HTERT RPE-1 (cell line): ENCODE measurements around the gene SAMD10.
"Not testable (repeated sequence)": the region's sequence is repeated elsewhere in the genome, so short reads cannot be mapped to it uniquely, and the experiment has no call there.

Experiments
- in situ Hi-C: fragments of 300-500 bp; cut with MboI; formaldehyde crosslinking; loops from 4 replicates; pipeline ENCODE4 v1.14.3; 2020; ENCODE audit warnings: low sequenced_read_pairs

The SAMD10 gene

DNA sequence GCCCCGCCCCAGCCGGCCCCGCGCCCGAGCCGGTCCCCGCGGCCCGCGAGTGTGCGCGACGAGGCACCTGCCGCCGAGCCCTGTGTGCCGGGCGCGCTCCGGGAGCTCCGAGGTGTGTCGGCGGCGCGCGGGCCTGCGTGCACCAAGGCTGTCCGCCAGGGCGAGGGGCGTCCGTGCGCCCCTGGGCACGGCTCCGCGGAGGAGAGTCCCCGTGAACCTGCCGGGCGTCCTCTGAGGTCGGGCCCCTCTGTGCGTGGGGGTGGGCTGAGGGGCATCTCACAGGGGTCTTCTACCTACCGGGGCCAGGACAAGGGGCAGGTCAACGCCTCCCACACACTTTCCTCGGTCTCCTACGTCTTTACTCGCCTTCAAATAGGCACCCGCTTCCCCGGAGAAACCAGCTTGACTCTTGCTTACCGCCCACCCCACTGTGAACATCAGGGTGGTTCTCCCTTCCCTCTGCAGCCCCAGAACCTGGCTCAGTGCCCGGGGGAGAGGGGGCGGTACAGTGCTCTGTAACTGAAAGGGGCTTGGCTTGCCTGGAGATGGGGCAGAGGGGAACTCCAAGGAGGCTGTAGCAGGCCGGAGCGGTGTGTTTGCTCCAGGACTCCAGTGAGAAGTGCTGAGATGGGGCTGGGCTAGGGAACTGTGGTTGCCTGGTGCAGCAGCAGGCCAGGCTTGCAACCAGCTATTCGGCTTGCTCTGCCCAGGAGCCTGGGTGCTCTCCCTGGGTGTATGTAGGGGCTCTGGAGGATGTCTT lies at the start of gene SAMD10:
Gene SAMD10 (minus strand): TSS at position 86 of the 760 bp plus-strand sequence. CDS start 175 bp downstream, outside the sequence.
- in situ Hi-C loops, result no loop called here

DNA sequence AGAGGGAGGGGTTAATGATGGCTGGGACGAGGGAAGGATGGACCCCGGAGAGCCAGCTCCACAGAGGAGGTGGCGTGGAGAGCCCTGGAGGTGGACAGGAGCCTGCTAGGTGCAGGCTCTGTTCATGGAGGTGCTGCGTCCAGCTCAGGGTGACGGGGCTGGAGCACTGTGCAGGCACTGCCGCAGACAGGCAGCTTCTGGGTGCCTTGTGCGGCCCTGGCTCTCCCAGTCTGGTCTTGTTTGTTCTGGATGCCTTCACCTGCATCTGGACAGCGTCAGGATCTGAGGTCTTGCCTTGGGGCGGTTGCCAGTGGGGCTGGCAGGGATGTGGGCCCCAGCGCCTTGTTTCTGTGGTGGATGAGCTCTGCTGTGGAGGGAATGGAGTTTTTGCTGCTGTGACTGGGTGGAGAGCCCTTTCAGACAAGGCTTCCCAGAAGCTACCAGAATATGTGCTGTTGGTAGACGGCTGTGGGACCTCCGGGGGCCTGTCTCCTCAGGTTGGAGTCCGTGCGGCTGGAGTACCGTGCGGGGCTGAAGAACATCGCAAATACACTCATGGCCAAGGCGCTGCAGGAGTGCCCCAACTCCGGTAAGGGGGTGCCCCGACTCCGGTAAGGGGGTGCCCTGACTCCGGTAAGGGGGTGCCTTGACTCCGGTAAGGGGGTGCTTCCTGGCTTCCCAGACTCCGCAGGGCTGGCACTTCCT lies 48.7 kb upstream of the SAMD10 start:
- in situ Hi-C loops, result no loop called here

DNA sequence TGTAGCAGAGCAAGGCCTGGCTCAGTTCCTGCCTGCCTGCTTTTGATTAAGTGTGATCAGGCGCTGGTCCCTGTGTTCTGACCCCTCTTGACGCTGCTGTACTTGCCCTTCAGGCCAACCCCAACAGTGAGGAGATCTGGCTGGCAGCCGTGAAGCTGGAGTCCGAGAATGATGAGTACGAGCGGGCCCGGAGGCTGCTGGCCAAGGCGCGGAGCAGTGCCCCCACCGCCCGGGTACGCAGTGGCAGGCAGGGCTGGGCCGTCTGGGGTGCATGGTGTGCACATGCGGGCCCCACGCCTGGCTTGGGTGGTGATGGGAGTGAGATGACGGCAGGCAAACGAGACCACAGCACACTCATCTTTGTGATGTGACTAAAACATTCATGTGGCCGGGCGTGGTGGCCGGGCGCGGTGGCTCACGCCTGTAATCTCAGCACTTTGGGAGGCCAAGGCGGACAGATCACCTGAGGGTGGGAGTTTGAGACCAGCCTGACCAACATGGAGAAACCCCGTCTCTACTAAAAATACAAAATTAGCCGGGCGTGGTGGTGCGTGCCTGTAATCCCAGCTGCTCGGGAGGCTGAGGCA lies 46.5 kb upstream of the SAMD10 start:
- in situ Hi-C loops, result no loop called here

DNA sequence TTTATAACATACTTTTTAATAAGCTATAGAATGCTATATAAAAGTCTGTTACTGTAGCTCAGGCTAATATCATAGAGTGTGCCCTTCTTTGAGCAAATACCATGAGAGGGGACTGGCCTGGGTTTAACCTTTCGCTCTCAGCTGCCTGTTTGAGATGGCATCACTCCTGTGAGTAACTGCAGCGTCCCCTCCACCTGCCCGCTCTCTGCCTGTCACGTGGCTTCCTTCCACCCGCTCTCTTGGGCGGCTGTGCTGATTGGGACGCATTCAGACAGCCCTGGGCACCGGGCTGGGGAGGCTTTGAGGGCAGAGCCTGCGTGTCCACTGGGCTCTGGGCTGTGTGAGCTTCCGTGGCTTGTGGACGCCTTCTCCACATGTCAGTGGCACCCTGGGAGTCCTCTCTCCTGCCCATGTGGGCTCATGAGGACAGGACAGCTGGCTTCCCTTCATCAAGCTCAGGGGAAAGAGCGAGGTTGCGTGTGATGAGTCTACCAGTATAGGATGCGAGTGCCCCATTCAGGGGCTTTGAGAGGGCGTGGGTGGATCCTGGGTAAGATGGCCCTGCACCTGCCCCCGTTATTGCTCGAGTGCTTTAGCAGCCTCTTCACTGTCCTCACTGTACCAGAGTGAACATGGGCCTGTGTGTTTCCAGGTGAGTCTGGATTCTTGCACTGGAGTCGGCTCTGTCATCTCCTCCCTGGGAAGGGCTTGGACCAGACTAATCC lies 45.8 kb upstream of the SAMD10 start:
- in situ Hi-C loops, result no loop called here

DNA sequence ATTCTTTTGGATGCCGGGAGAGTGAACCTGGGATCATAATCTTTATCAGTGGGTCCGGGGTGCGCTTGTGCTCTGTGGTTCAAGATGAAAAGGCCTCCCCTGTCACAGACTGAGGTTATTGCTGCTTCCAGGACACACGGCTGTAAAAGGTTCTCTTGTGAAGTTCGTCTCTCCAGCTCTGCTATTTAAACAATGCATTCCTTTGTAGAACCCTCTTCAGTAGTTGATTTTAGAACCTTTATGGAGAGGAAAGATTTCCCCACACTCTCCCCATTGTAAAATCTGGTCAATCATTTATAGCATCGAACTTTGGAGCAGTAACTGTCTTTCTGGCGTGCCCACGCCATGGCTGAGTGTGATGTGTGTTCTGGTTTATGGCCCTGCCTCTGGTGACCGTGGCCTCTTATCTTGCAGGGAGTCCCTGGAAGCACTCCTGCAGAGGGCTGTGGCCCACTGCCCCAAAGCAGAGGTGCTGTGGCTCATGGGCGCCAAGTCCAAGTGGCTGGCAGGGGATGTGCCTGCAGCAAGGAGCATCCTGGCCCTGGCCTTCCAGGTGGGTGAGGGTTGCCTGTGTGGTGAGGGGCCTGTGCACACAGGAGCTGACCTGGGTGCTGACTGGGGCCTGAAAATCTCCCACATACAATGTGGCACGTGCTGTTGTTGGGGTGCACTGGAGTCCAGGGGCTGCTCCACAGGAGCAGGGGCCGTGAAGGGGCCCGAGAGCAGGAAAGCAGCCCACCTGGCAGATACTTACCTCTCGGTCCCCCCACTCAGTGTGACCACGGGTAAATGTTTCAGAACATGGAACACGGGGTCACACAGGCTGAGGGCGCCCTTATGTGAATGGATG lies 44.9 kb upstream of the SAMD10 start:
- in situ Hi-C loops, result no loop called here

DNA sequence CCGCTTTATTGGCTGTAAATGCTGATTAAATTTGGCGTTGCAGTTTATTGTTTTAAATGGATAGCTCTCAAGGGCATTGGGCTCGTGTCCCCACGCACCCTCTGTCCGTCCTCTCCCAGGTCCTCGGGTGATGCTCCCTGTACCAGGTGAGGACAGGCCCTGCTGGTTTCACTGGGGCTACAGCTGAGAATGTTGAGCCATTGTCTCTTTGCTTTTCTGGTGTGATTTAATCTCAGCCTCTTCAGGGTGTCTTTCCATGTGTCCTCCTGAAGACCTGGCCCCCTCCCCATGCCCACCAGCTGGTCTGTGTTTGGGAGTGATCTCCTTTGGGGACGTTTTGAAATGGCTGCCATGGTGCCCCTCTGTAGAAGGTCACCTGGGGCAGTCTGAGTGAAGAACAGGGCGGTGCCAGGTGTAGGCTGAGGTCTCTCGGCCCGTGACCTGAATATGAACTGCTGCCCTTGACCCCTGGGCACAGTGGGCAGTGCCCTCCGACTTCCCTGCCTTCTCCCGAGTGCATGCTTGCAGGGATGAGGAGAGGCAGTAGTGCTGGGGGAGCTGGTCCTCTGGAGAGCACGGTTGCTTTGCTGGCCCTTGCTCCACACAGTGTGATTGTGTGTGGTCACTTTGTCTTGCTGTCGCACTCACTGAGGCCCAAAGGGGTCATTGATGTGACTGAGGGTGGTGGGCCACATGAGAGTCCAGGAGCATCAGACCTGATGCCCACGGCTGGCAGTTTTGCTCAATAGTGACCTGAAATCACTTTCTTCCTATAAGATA lies 44.1 kb upstream of the SAMD10 start:
- in situ Hi-C loops, result no loop called here

DNA sequence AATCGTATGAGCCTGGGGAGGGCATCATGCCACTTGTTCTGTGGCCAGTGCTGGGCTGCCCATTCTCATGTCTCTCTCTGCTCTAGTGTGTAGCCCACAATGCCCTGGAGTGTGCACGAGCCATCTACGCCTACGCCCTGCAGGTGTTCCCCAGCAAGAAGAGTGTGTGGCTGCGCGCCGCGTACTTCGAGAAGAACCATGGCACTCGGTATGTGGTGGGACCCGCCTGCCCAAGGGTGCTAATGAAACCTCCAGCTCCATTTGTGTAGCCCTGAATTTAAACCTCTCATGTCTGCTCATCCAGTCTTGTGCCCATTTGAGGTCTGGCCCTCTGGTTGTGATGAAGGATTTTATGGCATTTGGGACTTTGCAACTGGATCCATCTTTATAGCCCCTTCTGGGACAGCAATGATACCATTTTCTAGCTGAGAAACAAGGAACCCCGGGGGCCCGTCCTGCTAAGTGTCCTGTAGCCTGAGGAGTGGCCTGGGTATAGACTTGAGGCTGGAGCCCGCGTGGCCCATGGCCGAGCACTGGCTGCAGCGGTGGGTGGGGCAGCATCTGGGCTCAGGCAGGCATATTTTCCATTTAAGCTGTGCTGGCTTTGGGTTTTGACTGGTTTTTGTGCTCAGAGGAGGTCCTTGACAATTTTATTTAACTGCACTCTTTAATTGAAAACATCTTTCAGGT lies 43.4 kb upstream of the SAMD10 start:
- in situ Hi-C loops, result no loop called here

DNA sequence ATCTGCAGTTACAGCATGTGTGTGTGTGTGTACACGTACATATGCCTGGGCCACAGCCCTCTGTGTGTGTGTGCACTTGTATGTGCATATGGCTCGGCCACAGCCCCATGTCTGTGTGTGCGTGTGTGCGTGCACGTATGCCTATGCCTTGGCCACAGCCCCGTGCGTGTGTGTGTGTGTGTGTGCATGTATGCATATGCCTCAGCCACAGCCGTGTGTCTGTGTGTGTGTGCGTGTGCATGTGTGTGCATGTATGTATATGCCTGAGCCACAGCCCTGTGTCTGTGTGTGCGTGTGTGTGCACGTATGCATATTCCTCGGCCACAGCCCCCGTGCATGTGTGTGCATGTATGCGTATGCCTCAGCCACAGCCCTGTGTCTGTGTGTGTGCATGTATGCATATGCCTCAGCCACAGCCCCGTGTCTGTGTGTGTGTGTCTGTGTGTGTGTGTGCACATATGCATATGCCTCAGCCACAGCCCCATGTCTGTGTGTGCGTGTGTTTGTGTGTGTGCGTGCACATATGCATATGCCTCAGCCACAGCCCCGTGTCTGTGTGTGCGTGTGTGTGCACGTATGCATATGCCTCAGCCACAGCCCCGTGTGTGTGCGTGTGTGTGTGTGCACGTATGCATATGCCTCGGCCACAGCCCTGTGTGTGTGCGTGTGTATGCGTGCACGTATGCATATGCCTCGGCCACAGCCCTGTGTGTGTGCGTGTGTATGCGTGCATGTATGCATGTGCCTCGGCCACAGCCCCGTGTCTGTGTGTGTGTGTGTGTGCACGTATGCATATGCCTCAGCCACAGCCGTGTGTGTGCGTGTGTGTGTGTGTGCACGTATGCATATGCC lies 41.9 kb upstream of the SAMD10 start:
- in situ Hi-C loops, result no loop called here

DNA sequence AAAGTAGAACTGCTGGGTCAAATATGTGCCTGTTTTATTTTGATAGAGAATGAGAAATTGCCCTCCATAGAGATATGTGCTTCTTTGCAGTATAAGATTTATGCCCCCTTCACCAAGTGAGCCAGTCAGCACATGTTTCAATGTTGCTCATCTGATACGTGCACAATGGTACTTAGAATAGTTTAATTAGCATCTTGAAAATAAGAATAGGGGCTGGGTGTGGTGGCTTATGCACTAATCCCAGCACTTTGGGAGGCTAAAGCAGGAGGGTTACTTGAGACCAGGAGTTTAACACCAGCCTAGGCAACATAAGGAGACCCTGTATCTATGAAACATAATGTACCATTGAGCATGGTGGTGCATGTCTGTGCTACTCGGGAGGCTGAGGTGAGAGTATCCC lies 36.2 kb upstream of the SAMD10 start:
- in situ Hi-C loops, result no loop called here

DNA sequence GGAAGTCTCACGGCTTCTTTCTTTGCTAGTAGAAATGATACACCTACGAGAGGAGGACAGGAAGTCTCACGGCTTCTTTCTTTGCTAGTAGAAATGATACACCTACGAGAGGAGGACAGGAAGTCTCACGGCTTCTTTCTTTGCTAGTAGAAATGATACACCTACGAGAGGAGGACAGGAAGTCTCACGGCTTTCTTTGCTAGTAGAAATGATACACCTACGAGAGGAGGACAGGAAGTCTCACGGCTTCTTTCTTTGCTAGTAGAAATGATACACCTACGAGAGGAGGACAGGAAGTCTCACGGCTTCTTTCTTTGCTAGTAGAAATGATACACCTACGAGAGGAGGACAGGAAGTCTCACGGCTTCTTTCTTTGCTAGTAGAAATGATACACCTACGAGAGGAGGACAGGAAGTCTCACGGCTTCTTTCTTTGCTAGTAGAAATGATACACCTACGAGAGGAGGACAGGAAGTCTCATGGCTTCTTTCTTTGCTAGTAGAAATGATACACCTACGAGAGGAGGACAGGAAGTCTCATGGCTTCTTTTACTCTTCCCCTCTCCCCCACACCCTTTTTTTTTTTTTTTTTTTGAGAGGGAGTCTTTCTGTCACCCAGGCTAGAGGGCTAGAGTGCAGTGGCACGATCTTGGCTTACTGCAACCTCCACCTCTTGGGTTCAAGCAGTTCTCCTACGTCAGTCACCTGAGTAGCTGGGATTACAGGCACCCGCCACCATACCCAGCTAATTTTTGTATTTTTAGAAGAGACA lies 33.1 kb upstream of the SAMD10 start:
- in situ Hi-C loops, result not testable (repeated sequence)

DNA sequence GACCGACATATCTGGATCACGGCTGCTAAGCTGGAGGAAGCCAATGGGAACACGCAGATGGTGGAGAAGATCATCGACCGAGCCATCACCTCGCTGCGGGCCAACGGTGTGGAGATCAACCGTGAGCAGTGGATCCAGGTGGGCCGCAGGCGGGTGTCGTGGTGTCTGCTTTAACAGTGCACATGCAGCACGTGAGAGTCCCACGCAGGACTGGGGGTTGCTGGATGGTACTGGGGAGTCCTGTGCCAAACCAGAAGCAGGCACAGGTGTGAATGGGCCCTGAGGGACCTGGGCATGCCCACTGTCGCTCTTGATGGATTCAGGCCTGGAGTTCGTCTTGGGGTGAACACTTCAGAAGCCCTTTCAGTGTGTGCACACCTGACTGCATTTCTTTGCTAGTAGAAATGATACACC lies 31.9 kb upstream of the SAMD10 start:
- in situ Hi-C loops, result no loop called here

DNA sequence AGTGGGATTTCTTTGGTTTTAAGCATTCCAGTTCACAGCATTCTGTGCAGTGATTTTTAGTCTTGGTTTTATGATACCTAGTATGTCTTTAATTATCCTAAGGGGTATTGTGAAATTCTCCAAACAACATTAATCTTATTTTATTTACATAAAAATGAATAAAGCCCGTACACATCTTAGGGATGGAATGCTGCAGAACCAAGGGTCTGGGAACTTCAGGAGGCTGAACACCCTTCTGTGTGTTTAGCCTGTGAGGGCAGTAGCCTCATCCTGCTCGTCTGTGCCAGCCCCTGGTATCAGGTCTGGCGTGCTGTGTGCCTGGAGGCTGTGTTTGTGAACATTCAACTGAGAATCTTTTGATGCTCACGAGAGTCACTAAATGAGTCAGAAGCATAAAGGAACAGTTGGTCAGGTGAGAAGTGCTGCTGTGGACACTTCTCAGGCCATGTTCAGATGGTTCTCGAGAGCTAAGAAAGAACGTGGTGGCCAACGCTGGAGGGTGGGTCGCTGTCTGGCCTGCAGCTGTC lies 31.3 kb upstream of the SAMD10 start:
- in situ Hi-C loops, result no loop called here

DNA sequence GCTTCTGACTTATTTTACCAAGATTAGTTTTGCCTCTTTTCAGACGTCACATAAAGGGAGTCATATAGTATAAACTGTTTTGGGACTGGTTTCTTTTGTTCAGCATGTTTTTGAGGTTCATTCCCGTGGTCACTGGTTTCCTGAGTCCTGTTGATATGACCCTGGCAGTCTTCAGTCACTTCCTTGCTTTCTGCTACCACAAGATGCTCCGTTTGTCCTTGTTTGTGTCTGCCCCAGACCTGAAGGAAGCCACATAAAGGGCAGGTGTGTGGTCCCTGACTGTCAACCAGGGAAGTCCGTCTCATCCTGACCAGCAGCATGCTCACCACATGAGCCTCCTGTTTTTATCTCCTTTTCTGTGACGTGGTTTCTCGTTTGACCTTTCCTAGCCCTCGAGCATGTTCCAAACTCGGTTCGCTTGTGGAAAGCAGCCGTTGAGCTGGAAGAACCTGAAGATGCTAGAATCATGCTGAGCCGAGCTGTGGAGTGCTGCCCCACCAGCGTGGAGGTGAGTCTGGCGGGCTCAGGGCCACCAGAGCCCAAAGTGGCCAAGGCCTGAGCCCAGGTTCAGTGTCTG lies 30.5 kb upstream of the SAMD10 start:
- in situ Hi-C loops, result no loop called here

DNA sequence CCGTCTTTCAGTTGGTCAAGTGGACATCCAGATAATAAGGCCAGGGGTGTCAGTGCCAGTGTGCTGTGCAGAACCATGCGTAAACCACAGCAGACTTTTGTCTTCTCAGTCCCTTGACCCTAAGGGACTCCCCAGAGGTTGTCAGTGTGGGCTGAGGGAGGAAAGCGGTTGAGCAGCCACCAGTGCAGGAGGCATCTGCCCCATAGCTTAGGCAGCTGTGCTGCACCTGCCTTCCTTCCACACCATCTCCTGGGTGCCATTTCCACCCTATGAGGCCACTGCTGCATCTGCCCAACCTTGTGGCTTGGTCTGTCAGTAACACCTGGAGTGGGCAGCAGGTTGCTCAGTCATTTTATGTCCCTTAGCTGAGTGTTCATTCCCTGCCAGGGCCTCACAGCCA lies 27.5 kb upstream of the SAMD10 start:
- in situ Hi-C loops, result no loop called here

DNA sequence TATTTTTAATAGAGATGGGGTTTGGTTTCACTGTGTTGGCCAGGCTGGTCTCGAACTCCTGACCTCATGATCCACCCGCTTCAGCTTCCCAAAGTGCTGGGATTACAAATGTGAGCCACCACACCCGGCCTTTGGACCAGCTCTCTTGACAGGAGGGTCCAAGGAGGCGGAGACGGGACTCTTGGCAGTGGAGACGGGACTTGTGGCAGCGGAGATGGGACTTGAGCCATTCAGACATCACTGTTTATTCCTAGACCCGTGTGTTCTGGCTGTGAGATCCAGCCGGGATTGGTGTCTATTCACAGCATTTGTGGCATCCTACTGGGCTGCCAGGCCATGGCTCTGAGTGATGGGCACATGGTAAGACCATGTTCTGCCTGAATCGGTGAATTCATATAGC lies 27.0 kb upstream of the SAMD10 start:
- in situ Hi-C loops, result no loop called here

DNA sequence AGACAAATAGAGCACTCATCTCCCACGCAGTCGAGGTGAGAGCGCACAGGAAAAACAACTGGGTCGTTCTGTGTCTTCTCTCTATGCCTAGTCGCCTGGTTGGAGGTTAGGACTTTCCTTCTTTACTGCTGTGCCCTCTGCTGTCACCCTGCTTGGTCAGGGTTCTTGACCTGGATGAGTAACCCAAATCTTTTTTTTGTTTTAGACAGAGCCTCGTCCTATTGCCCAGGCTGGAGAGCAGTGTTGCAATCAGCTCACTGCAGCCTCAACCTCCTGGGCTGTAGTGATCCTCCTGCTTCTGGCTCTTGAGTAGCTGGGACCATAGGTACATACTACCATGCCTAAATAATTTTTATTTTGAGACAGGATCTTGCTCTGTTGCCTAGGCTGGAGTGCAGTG lies 26.0 kb upstream of the SAMD10 start:
- in situ Hi-C loops, result no loop called here
